K562 (cell line): ENCODE measurements around the gene PTP4A2. TPM values are rescaled to one million over a fixed set of nuclear protein-coding genes. Genes with fewer than 3 reads are reported as not detected.

ENCODE experiments used
- ATAC-seq: fragments of 200-7000 bp; cut with Tn5 transposase; 3 replicates; pipeline ENCODE4 v1.9.1; 2020; ENCODE audit warnings: moderate library complexity
- BruUV-seq: library from RNA; stranded (reverse); fragments of 400-500 nt; replicated peaks from 2 replicates; lab custom pipeline; 2021; lab: Mats Ljungman, UMichigan
- CTCF ChIA-PET: fragments of 300-600 bp; formaldehyde crosslinking; extraction: SDS; loops from one replicate; lab custom pipeline; 2021; ENCODE audit warnings: low intra/inter-chr PET ratio; lab: Yijun Ruan, JAX
- POLR2A ChIA-PET: fragments of 300-600, 350-650 bp; sonication (Branson Sonifier 250); formaldehyde crosslinking; extraction: SDS; loops from one replicate; lab custom pipeline; 2021; ENCODE audit warnings: antibody characterized with exemption, inconsistent platforms; lab: Yijun Ruan, JAX
- DNase-seq, 4 experiments: peaks; one replicate each; pipeline versions ENCODE4 v3.0.0 to v3.0.0-alpha.2; 2011 to 2018; ENCODE audit warnings: low spot score in 3 of 4, mixed read lengths in 3 of 4; ENCODE audit errors: extremely low read depth in 1 of 4
- FAIRE-seq: peaks from 2 replicates; lab custom pipeline; 2011; peaks lifted over from hg19 to GRCh38; lab: Jason Lieb, UNC
- H2AFZ ChIP-seq: 2 replicates; pipeline ENCODE4 v1.6.0; 2011; ENCODE audit warnings: low read depth, low read length, control low read depth, inconsistent platforms
- H3K27ac ChIP-seq: fragments of 200-600 bp; 3 replicates; pipeline ENCODE4 v1.8.0; 2011; ENCODE audit warnings: low read depth, mild to moderate bottlenecking, control low read depth, inconsistent platforms, low read length, moderate library complexity, mixed read lengths; ENCODE audit errors: extremely low read depth
- H3K27me3 ChIP-seq, 2 experiments: fragments of 300-600 bp in 1 of 2; 2 replicates in 1 of 2; 3 replicates in 1 of 2; pipeline versions ENCODE4 v1.6.0 to v1.8.0; 2011; ENCODE audit warnings: inconsistent platforms in 2 of 2, low read length in 2 of 2, mild to moderate bottlenecking in 1 of 2, mixed read lengths in 1 of 2, moderate library complexity in 1 of 2; ENCODE audit not compliant: control insufficient read depth in 2 of 2, insufficient read depth in 2 of 2
- H3K36me3 ChIP-seq: fragments of 300-600 bp; 3 replicates; pipeline ENCODE4 v1.8.0; 2011; ENCODE audit warnings: mild to moderate bottlenecking, low read length, inconsistent platforms; ENCODE audit not compliant: control insufficient read depth, insufficient read depth
- H3K4me1 ChIP-seq, 2 experiments: fragments of 200-600 bp in 1 of 2; replicated peaks in 1 of 2; 2 replicates in 1 of 2; 3 replicates in 1 of 2; pipeline versions ENCODE4 v1.5.1 to v1.8.0; 2011; ENCODE audit warnings: inconsistent platforms in 2 of 2, low read length in 2 of 2, mild to moderate bottlenecking in 1 of 2, mixed read lengths in 1 of 2, moderate library complexity in 1 of 2; ENCODE audit not compliant: control insufficient read depth in 2 of 2, insufficient read depth in 2 of 2
- H3K4me2 ChIP-seq: 2 replicates; pipeline ENCODE4 v1.6.1; 2011; ENCODE audit warnings: low read length, control low read depth, inconsistent platforms, mixed read lengths; ENCODE audit not compliant: insufficient read depth
- H3K4me3 ChIP-seq: fragments of 200-600 bp; sonication (generic), shearing (Covaris generic); 2 replicates; pipeline ENCODE4 v1.5.1; 2016; ENCODE audit warnings: control low read depth, inconsistent platforms
- H3K79me2 ChIP-seq: fragments of 200-600 bp; 3 replicates; pipeline ENCODE4 v1.8.0; 2011; ENCODE audit warnings: low read length, inconsistent platforms; ENCODE audit not compliant: control insufficient read depth, insufficient read depth
- H3K9ac ChIP-seq, 2 experiments: 2 replicates each; pipeline versions ENCODE4 v1.6.0 to v1.6.1; 2011; ENCODE audit warnings: low read depth in 2 of 2, low read length in 2 of 2, control low read depth in 1 of 2, inconsistent platforms in 1 of 2, mild to moderate bottlenecking in 1 of 2, mixed read lengths in 1 of 2; ENCODE audit not compliant: insufficient read depth in 1 of 2
- H3K9me1 ChIP-seq: one replicate; pipeline ENCODE4 v1.6.0; 2011; ENCODE audit warnings: inconsistent platforms, mild to moderate bottlenecking, low read length, moderate library complexity; ENCODE audit not compliant: control insufficient read depth, insufficient read depth
- H3K9me3 ChIP-seq: replicated peaks from 2 replicates; pipeline ENCODE4 v1.5.1; 2011; ENCODE audit warnings: low read depth, low read length, inconsistent platforms; ENCODE audit not compliant: control insufficient read depth, insufficient read depth
- H4K20me1 ChIP-seq: replicated peaks from 2 replicates; pipeline ENCODE4 v1.6.1; 2011; ENCODE audit warnings: low read length, inconsistent platforms, mixed read lengths; ENCODE audit not compliant: control insufficient read depth, insufficient read depth
- CAMTA2 ChIP-seq: fragments of 250-450 bp; sonication (Bioruptor Pico); conservative IDR thresholded peaks from 2 replicates; pipeline ENCODE4 v1.5.1; 2022
- TRIM28 ChIP-seq: fragments of 450-650 bp; IDR thresholded peaks from 2 replicates; pipeline ENCODE4 v1.6.1; 2017
- ZBTB33 ChIP-seq: sonication (generic); formaldehyde crosslinking; IDR thresholded peaks from 2 replicates; pipeline ENCODE4 v1.8.1; 2023; ENCODE audit warnings: mild to moderate bottlenecking, missing genetic modification reagents
- ZNF277 ChIP-seq: fragments of 250-450 bp; sonication (Bioruptor Pico); IDR thresholded peaks from 2 replicates; pipeline ENCODE4 v1.8.0; 2022; ENCODE audit warnings: inconsistent platforms, mild to moderate bottlenecking, moderate library complexity, borderline replicate concordance
- WGBS: fragments of 100-300 bp; shearing (Covaris generic); methylation state at CpG from one replicate; pipeline ENCODE4 v1.1.6; 2016; ENCODE audit warnings: low coverage, mixed read lengths; ENCODE audit not compliant: insufficient coverage; ENCODE audit errors: missing lambda C conversion rate; 5-methylcytosine and 5-hydroxymethylcytosine counted together
- in situ Hi-C: fragments of 300-500 bp; cut with MboI; formaldehyde crosslinking; loops from 4 replicates; pipeline ENCODE4 v1.15.0; 2018; ENCODE audit warnings: inconsistent platforms, mixed read lengths
- intact Hi-C: fragments of 100-400 bp; cut with micrococcal nuclease; formaldehyde crosslinking; loops from 2 replicates; pipeline ENCODE4 v1.14.2; 2022
- polyA plus RNA-seq, 8 experiments: library from polyadenylated mRNA; depleted of rRNA in 4 of 8; stranded (reverse) in 5 of 8; unstranded in 3 of 8; fragments of >200 nt; fragmentation: Nextera tagmentation in 2 of 8; fragmentation: Illumina TruSeq in 1 of 8; extraction: Ambion mirVana in 2 of 8; extraction: Trizol in 1 of 8; gene quantifications; 2 replicates each; pipeline versions ENCODE4 v1.2.1 to v1.2.3, GENCODE V29; 2011 to 2014; ENCODE audit warnings: inconsistent platforms in 1 of 8, missing spikeins in 1 of 8
- total RNA-seq, 7 experiments: library from RNA; depleted of rRNA in 6 of 7; stranded (reverse); fragments of >200 nt in 6 of 7; fragmentation: Illumina TruSeq in 2 of 7; extraction: Trizol in 2 of 7; gene quantifications; 2 replicates each; pipeline versions ENCODE4 v1.2.1 to v1.2.3, GENCODE V29; 2011 to 2021; ENCODE audit warnings: low replicate concordance in 1 of 7

PTP4A2 gene
- total and polyA plus RNA-seq, 9 of the 15 experiments (the other 6 are each of a cell fraction or from before 2014, with no cell fraction given): 197 to 870 (median 480) TPM

GRCh38 chr1:31984419-31985347 is 46.5 kb upstream of the PTP4A2 start:
- ChIA-PET CTCF (interaction anchor here (0.6 kb wide), 1 partner anchor 103 kb away, joined by 3 read pairs; no protein-coding TSS in a partner anchor), POLR2A (interaction anchor here (0.6 to 2.1 kb wide), 5 partner anchors 14 to 606 kb away, joined by 3 to 6 read pairs (median 4); no protein-coding TSS in a partner anchor)
- BruUV-seq: no TSS peak
- H3K4me3 ChIP-seq: no peak overlapping the region
- H3K27me3 ChIP-seq: no peaks in the 10 kb centered on the region
- no peak overlapping the region for H3K4me2 ChIP-seq
- peaks cover 0 to 4% of the 10 kb centered on the region in 2 experiments; a peak in 2 of 5 replicates for H3K4me1 ChIP-seq
- no peaks in the 10 kb centered on the region for H3K36me3 ChIP-seq
- no peak overlapping the region for H3K9ac ChIP-seq
- in situ Hi-C loops: no loop called here
- DNase-seq: no peak
- no peaks in the 10 kb centered on the region for H3K79me2 ChIP-seq
- TF ChIP-seq ZBTB33 (CRISPR knock-in tag) (no peak), TRIM28 (no peak), ZNF277 (CRISPR knock-in tag) (no peak), CAMTA2 (CRISPR knock-in tag) (no peak)
- intact Hi-C loops: no loop called here
- 0 out of 3 replicates have a peak, but pooled peaks have one; percentile 13 for ATAC-seq
- H3K27ac ChIP-seq: no peak overlapping the region
- peak overlapping the region; percentile 20; the same call in 1 of the 2 replicates for H2AFZ ChIP-seq
- H4K20me1 ChIP-seq: no peaks in the 10 kb centered on the region
- no peak for FAIRE-seq
- H3K9me1 ChIP-seq: no peaks in the 10 kb centered on the region
- H3K9me3 ChIP-seq: no peaks in the 10 kb centered on the region
- WGBS: 31% methylated on average over 2 of the region's 6 CpGs
